ENCODE results near the gene RO60. TPM values are rescaled to one million over a fixed set of nuclear protein-coding genes. Genes with fewer than 3 reads are reported as not detected.

The RO60 gene
- total and polyA plus RNA-seq, 2 donors (not counting 1 experiment from before 2014, with no cell fraction given) = 8.2 to 66.4 TPM

DNA sequence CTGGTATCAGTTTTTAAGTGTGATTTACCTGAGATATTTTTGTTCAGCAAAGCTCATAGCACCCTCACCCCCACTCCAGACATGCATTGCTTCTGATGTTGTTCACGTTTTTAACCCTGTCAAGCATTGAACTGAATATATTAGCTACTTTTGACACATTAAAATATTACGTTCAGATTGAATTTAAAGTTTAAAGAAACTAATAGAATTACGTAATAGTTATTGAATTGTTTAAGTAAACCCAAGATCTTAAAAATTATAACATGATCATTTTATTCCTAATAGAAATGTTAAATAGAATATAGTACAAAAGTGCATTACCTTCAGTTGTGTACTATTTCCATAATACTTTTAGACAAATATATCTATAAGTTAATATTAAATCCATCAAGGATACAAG is 26.9 kb downstream of the RO60 start:
- Histone ChIP-seq H3K27me3 (replicated peaks in 1 of 4; ENCODE audit: control extremely low read depth in 1 of 4, control insufficient read depth in 3 of 4, insufficient read depth in 4 of 4, low read length in 3 of 4) (no peaks in the 10 kb centered on the region), H3K79me2 (ENCODE audit: control insufficient read depth, insufficient read depth, low read length) (no peaks in the 10 kb centered on the region), H3K36me3 (replicated peaks in 1 of 2; ENCODE audit: control extremely low read depth in 1 of 2, control insufficient read depth in 1 of 2, extremely low read depth in 1 of 2, insufficient read depth in 2 of 2, low read length in 1 of 2) (peaks cover 0 to 34% of the 10 kb centered on the region in 2 experiments), H3K9me3 (ENCODE audit: control extremely low read depth in 1 of 3, control insufficient read depth in 2 of 3, insufficient read depth in 1 of 3, low read length in 2 of 3) (no peaks in the 10 kb centered on the region), H4K20me1 (ENCODE audit: control insufficient read depth, insufficient read depth, low read length, poor library complexity, severe bottlenecking) (no peaks in the 10 kb centered on the region), H3K27ac (ENCODE audit: low read length in 2 of 2) (no peak overlapping the region), H3K4me2 (replicated peaks; ENCODE audit: low read depth, low read length, poor library complexity, severe bottlenecking) (no peak overlapping the region), H3K4me1 (ENCODE audit: control insufficient read depth in 2 of 2, insufficient read depth in 2 of 2, low read length in 2 of 2) (no peaks in the 10 kb centered on the region), H2AFZ (ENCODE audit: insufficient read depth, low read depth, low read length, poor library complexity, severe bottlenecking) (no peak overlapping the region), H3K9ac (ENCODE audit: low read length) (no peak overlapping the region), H3K4me3 (ENCODE audit: control extremely low read depth in 1 of 5, extremely low read depth in 1 of 5, insufficient read depth in 1 of 5, low read depth in 2 of 5, low read length in 4 of 5) (no peak overlapping the region)
- no CpG with 5 or more reads among the region's 3 CpGs for WGBS (ENCODE audit: insufficient coverage)
- Mint-ChIP-seq H3K27me3 (no peaks in the 10 kb centered on the region), H3K9me3 (ENCODE audit: insufficient read depth) (no peaks in the 10 kb centered on the region), H3K4me1 (peaks cover 6% of the 10 kb centered on the region), H3K4me3 (no peak overlapping the region), H3K27ac (no peak overlapping the region)
- TF ChIP-seq, protein P1, sequence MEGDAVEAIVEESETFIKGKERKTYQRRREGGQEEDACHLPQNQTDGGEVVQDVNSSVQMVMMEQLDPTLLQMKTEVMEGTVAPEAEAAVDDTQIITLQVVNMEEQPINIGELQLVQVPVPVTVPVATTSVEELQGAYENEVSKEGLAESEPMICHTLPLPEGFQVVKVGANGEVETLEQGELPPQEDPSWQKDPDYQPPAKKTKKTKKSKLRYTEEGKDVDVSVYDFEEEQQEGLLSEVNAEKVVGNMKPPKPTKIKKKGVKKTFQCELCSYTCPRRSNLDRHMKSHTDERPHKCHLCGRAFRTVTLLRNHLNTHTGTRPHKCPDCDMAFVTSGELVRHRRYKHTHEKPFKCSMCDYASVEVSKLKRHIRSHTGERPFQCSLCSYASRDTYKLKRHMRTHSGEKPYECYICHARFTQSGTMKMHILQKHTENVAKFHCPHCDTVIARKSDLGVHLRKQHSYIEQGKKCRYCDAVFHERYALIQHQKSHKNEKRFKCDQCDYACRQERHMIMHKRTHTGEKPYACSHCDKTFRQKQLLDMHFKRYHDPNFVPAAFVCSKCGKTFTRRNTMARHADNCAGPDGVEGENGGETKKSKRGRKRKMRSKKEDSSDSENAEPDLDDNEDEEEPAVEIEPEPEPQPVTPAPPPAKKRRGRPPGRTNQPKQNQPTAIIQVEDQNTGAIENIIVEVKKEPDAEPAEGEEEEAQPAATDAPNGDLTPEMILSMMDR (IDR thresholded peaks at IDR 0.05) = no peak
- TF ChIP-seq EZH2 (IDR thresholded peaks at IDR 0.05; ENCODE audit: borderline replicate concordance, insufficient read depth, low read depth, low read length, poor library complexity, severe bottlenecking) = no peak
- ATAC-seq (ENCODE audit: low read depth) (no peak), DNase-seq (no peak)
- POLR2A ChIA-PET = no interaction called here
- CTCF ChIA-PET = no interaction called here
- intact Hi-C loops (cut with micrococcal nuclease) = no loop called here

DNA sequence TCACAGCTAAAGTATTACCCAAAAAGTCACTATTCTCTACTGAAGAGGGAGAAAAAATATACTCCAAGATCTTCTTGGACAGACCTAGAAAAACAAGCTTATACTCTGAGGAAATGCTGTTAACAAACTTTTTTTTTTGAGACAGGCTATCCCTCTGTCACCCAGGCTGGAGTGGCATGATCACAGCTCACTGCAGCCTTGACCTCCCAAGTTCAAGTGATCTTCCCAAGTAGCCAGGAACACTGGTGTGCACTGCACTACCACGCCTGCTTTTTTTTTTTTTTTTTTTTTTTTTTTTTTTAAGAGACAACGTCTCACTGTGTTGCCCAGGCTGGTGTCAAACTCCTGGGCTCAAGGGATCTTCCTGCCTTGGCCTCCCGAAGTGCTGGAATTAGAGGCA is 28.5 kb downstream of the RO60 start:
- Histone ChIP-seq H3K27ac (ENCODE audit: low read length in 2 of 2) (no peak overlapping the region), H3K79me2 (ENCODE audit: control insufficient read depth, insufficient read depth, low read length) (no peaks in the 10 kb centered on the region), H3K36me3 (replicated peaks in 1 of 2; ENCODE audit: control extremely low read depth in 1 of 2, control insufficient read depth in 1 of 2, extremely low read depth in 1 of 2, insufficient read depth in 2 of 2, low read length in 1 of 2) (peaks cover 0 to 22% of the 10 kb centered on the region in 2 experiments), H3K9me3 (ENCODE audit: control extremely low read depth in 1 of 3, control insufficient read depth in 2 of 3, insufficient read depth in 1 of 3, low read length in 2 of 3) (no peaks in the 10 kb centered on the region), H3K9ac (ENCODE audit: low read length) (no peak overlapping the region), H2AFZ (ENCODE audit: insufficient read depth, low read depth, low read length, poor library complexity, severe bottlenecking) (no peak overlapping the region), H3K4me3 (ENCODE audit: control extremely low read depth in 1 of 5, extremely low read depth in 1 of 5, insufficient read depth in 1 of 5, low read depth in 2 of 5, low read length in 4 of 5) (no peak overlapping the region), H3K27me3 (replicated peaks in 1 of 4; ENCODE audit: control extremely low read depth in 1 of 4, control insufficient read depth in 3 of 4, insufficient read depth in 4 of 4, low read length in 3 of 4) (no peaks in the 10 kb centered on the region), H3K4me1 (ENCODE audit: control insufficient read depth in 2 of 2, insufficient read depth in 2 of 2, low read length in 2 of 2) (no peaks in the 10 kb centered on the region), H3K4me2 (replicated peaks; ENCODE audit: low read depth, low read length, poor library complexity, severe bottlenecking) (no peak overlapping the region), H4K20me1 (ENCODE audit: control insufficient read depth, insufficient read depth, low read length, poor library complexity, severe bottlenecking) (no peaks in the 10 kb centered on the region)
- WGBS (ENCODE audit: insufficient coverage) = 93% methylated on average over 2 of the region's 3 CpGs
- intact Hi-C loops (cut with micrococcal nuclease) = no loop called here
- Mint-ChIP-seq H3K27me3 (no peaks in the 10 kb centered on the region), H3K4me3 (no peak overlapping the region), H3K27ac (no peak overlapping the region), H3K9me3 (ENCODE audit: insufficient read depth) (no peaks in the 10 kb centered on the region), H3K4me1 (peaks cover 6% of the 10 kb centered on the region)
- TF ChIP-seq, protein P1 (IDR thresholded peaks at IDR 0.05) = no peak
- no peak for TF ChIP-seq EZH2 (IDR thresholded peaks at IDR 0.05; ENCODE audit: borderline replicate concordance, insufficient read depth, low read depth, low read length, poor library complexity, severe bottlenecking)
- DNase-seq (no peak), ATAC-seq (ENCODE audit: low read depth) (no peak)
- ChIA-PET CTCF (no interaction called here), POLR2A (no interaction called here)
